GM21529 (cell line): ENCODE measurements around the gene MAML2.

Experiments used
- ATAC-seq: cut with Tn5 transposase; IDR thresholded peaks from one replicate; pipeline ENCODE4 v1.9.1; 2021; ENCODE audit not compliant: unreplicated experiment

Gene MAML2

DNA sequence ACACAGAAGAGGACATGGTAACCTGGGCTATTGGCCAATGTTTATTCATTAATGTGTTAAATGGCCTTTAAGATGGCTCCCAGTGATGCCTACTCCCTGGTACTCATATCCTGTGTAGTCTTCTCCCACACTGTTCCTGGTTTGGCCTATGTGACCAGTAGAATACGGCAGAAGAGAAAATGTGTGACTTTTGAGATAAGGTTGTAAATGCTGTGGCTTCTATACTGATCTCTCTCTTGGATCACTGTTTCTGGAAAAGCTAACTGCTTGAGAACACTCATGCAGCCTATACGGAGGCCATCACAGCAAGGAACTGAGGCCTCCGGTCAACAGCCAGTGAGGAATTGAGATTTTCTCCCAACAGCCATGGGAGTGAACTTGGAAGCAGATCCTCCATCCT lies 24.1 kb downstream of the MAML2 start:
- ATAC-seq: no peak

- no peak for ATAC-seq
Measured at GRCh38 chr11:96318399-96318798, 24.6 kb downstream of the MAML2 start.

- no peak for ATAC-seq
Measured at GRCh38 chr11:96317985-96318384, 25.0 kb downstream of the MAML2 start.

GRCh38 chr11:96317571-96317970 lies 25.4 kb downstream of the MAML2 start:
- ATAC-seq: no peak

DNA sequence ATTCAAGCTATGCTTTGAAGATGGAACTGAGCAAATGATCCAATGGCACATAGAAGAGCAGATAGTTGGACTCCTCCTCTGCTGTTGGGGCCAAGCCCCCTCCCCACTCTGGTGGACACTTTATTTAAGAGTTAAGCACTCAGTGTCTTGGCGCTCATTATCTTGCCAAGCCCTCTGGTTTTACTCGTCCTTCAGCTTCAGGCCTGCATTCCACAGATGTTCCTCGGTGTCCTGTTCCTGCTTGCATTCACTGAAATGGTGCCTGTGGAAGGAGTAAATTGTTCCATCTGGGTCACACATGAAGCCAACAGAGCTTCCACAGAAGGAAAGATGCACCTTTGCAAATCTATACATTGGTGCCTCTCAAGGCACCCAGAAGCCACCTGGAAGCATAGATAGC lies 26.1 kb downstream of the MAML2 start:
- ATAC-seq: no peak

DNA sequence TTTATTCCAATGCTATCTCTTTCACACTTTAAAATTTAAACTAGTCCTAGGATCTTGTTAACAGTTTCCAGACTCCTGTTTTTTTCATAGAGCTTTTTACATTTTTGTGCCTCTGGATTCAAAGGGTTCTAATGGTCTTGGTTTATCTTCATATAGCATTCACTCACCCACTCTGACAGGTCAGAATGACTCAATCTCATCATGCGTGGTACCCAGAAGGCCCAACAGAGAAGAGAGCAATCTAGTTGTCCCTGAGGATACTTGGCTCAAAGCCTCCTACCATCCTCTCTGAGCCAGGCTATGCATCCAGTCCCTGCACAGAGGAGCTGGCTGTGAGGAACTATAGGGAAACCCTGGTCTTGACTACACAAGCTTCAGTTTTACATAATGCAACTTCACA lies 27.5 kb downstream of the MAML2 start:
- ATAC-seq: no peak

DNA sequence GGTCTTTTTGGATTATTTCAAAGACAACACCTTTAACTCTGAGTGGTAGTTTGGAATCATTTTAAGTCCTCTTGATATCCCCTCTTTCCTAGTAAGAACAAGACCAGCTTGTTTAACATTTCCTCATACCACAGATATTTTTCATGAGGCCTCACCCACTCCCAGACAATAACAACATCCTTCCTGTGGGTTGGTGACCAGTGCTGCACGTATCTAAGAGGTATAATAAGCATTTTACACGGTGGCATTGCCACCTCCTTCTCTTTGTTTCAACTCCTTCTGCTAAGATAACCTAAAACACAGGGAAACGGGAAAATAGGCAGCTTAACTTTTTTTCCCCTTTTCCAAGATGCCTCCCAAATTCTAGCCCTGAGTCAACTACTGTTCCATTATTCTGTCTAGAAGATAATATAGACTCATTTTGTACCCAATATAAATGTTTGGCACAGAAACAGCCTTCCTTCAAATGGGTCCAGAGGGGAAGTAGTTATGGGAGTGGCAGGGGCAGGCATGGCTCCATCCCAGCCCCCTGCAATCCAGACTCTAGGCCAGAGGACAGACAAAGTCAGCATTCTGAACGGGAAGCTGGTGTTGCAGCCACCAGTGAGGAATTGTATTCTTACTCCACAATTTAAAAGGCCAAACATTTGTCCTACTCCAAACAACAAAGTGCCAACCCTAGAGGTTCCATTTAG lies 28.5 kb downstream of the MAML2 start:
- ATAC-seq: no peak

GRCh38 chr11:96313163-96313562 lies 29.8 kb downstream of the MAML2 start:
- no peak for ATAC-seq

DNA sequence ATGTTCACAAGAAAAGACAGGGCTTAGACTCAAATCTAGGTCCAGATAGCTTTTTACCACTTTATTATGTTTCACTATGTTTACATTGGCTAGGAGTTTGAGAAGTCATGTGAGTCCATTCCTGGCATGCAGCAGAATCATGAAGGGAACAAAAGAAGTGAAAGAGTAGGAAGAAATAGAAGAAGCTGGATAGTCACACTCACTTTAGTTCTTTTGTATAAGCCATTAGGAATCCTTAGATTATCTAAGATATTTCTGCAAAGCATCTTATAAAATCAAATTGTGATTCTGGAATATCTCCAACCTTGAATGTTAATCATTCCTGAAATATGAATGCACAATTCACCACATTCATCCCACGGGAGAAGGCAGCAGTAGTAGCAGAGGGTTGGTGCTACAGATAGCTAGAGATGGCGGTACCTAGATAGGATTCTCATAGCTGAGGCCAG lies 31.9 kb downstream of the MAML2 start:
- no peak for ATAC-seq

- ATAC-seq: no peak
Measured at GRCh38 chr11:96310236-96310635, 32.8 kb downstream of the MAML2 start.

GRCh38 chr11:96309643-96310017 lies 33.4 kb downstream of the MAML2 start:
- ATAC-seq: no peak

GRCh38 chr11:96309016-96309642 lies 33.9 kb downstream of the MAML2 start:
- ATAC-seq: no peak

DNA sequence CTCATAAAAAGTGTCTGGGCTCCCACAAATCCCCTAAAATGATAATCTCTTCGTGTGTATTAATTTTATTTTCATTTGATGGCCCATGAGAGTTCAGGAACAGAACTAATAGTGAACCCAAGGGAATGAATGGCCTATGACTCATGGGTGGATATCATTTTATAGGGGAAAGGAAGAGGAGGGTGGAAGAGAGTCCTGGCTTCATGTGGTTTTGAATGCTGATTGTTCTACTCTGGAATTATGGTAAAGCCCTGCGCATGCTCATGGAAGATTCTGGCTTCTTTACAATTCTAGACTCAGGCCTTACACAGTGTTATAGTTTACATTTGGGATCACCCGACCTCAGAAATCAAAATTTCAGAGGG lies 35.2 kb downstream of the MAML2 start:
- ATAC-seq: no peak

- no peak for ATAC-seq
Measured at GRCh38 chr11:96306933-96307775, 35.8 kb downstream of the MAML2 start.

DNA sequence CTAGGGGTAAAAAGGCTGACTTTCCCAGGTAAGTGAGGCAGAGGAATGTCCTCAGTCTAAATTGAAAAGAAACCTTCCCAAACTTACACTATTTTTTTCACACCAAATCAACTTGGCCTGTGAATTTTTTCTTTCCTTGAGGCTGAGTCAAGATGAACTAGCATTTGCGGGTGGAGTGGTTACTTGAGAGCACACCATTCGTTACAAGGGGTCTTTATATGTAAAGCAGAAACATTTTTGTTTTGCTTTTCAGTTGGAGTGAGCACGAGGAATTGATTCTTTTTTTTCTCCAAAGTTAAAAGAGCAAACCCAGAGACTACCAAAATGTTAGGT lies 36.4 kb downstream of the MAML2 start:
- ATAC-seq: no peak

DNA sequence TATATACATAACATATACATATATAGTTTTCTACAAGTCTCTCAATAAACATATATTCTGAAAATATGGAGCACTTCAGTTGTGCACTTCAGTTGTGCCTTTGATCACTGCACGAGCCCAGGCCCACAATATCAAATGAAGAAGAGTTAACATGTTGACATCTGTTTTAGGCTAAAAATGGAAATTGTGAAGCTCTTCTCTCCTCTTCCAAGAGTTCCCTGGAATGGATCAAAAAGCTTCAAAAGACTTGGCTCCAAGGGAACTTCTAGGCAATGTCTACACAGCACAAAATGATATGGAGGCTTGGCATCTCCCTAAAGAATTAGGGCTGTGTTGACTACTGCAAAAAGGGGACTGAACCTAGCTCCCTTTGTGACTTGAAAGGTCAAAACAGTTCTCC lies 36.9 kb downstream of the MAML2 start:
- ATAC-seq: no peak

- ATAC-seq: no peak
Measured at GRCh38 chr11:96303980-96304379, 39.0 kb downstream of the MAML2 start.

DNA sequence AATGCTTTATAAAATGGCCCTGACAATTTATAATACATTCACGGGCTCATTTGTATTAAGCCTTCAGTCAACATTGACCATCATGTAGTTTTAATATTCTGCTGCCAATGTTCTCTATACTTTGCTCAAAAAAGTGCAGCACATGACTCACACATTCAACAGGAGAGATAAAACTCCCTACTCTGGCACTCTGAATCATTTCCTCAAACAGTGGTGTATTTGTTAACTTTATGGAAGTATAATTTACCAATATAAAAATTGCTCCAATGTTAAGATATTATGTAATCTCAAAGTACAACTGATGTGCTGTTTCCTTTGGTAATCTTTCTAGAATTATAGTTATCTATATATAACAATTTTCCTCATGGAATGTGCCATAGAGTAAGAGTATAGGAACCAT lies 39.9 kb downstream of the MAML2 start:
- ATAC-seq: no peak

GRCh38 chr11:96301818-96302217 lies 41.2 kb downstream of the MAML2 start:
- ATAC-seq: no peak

DNA sequence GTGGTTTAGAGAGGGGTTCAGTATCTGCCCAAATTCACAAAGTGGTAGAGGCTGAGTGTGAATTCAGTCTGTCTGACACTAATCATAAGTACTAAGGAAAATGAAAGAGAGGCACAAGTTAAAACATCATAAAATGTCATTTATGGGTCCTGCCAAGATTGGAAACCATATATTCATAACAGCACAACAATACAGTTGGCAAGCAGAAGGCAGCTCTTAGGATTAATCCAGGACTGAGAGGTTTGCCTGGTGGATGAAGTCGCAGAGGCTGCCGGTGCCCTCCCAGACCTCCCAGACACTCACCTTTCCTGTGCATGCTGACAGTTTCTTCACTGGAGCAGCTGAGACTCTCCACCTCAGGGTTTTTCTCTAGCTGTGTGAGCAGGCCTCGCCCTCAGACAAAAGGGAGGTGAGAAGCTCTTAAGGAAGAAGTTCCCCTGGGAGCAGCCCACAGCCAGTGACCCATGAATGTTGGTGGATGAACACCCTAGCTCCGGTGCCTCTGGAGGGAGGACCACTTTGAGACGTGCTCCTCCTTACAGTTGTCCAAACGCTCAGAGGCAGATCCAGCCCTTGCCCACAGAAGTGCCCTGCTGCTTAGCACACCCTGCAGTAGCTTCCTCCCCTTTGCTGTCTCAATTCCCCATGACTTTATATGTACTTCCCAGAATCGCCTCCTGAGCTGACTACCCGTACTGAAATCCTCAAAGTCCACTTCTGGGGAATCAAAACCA lies 43.7 kb downstream of the MAML2 start:
- no peak for ATAC-seq

DNA sequence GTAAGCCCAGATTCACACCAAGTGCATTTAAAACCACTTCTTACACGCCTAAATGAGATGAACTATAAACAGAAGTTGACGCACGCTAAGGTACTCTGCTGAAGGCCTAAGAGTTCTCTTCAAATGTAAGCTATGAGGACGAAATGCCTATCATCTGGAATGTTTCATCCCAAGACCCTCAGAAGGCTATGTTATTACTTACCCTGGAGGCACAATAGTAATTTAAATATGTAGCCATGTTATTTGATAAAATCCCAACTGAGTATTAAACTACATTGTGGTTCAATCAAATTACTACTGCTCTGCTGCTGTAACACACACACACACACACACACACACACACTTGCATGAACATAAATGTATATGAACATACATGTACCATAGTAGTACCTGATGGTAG lies 47.6 kb downstream of the MAML2 start:
- no peak for ATAC-seq

- ATAC-seq: no peak
Measured at GRCh38 chr11:96294289-96294688, 48.7 kb downstream of the MAML2 start.
